K562 (cell line): ENCODE results near the gene TNPO2. TPM values are rescaled to one million over a fixed set of nuclear protein-coding genes. Genes with fewer than 3 reads are reported as not detected.

Source experiments
- GTF3C2 ChIP-seq: IDR thresholded peaks from 3 replicates; pipeline ENCODE4 v1.6.1; 2011; ENCODE audit warnings: borderline replicate concordance, mild to moderate bottlenecking, moderate library complexity; ENCODE audit not compliant: insufficient read length; ENCODE audit errors: extremely low read depth
- HDAC2 ChIP-seq: fragments of 450-650 bp; IDR thresholded peaks from 2 replicates; pipeline ENCODE4 v1.6.1; 2016; ENCODE audit warnings: mild to moderate bottlenecking
- L3MBTL2 ChIP-seq: fragments of 450-650 bp; IDR thresholded peaks from 2 replicates; pipeline ENCODE4 v1.6.1; 2016; ENCODE audit warnings: mild to moderate bottlenecking, moderate library complexity
- MBD1 ChIP-seq: fragments of 250-450 bp; sonication (Bioruptor Pico); IDR thresholded peaks from 2 replicates; pipeline ENCODE4 v1.8.0; 2022; ENCODE audit warnings: inconsistent platforms
- NELFE ChIP-seq: IDR thresholded peaks from 2 replicates; pipeline ENCODE4 v1.6.1; 2011; ENCODE audit warnings: mild to moderate bottlenecking; ENCODE audit not compliant: insufficient read depth, insufficient read length
- NR2F6 ChIP-seq: fragments of 450-650 bp; formaldehyde crosslinking; IDR thresholded peaks from 2 replicates; pipeline ENCODE4 v1.4.0; 2020; ENCODE audit warnings: mild to moderate bottlenecking
- PCBP1 ChIP-seq: fragments of 200-400 bp; formaldehyde crosslinking; IDR thresholded peaks from 2 replicates; pipeline ENCODE4 v1.6.1; 2018; ENCODE audit warnings: mild to moderate bottlenecking, low read depth, low read length; ENCODE audit not compliant: poor library complexity, severe bottlenecking
- POLR2B ChIP-seq: fragments of 450-650 bp; IDR thresholded peaks from 2 replicates; pipeline ENCODE4 v1.6.1; 2018; ENCODE audit warnings: low read depth; ENCODE audit not compliant: partially characterized antibody
- RNF219 ChIP-seq: fragments of 250-450 bp; sonication (Bioruptor Pico); IDR thresholded peaks from 2 replicates; pipeline ENCODE4 v1.5.0; 2022; ENCODE audit warnings: mild to moderate bottlenecking
- TAF9B ChIP-seq: fragments of 450-650 bp; IDR thresholded peaks from 2 replicates; pipeline ENCODE4 v1.6.1; 2018; ENCODE audit warnings: mild to moderate bottlenecking; ENCODE audit not compliant: partially characterized antibody
- ZNF253 ChIP-seq: fragments of 250-450 bp; sonication (Bioruptor Pico); conservative IDR thresholded peaks from 2 replicates; pipeline ENCODE4 v1.6.1; 2021; ENCODE audit warnings: mild to moderate bottlenecking
- ZNF280B ChIP-seq: fragments of 250-450 bp; sonication (Bioruptor Pico); IDR thresholded peaks from 2 replicates; pipeline ENCODE4 v1.5.1; 2021; ENCODE audit warnings: mild to moderate bottlenecking
- ZNF609 ChIP-seq: sonication (generic); formaldehyde crosslinking; IDR thresholded peaks from 2 replicates; pipeline ENCODE4 v1.8.1; 2023; ENCODE audit warnings: missing genetic modification reagents, mild to moderate bottlenecking, borderline replicate concordance
- polyA plus RNA-seq, 8 experiments: library from polyadenylated mRNA; depleted of rRNA in 4 of 8; stranded (reverse) in 5 of 8; unstranded in 3 of 8; fragments of >200 nt; fragmentation: Nextera tagmentation in 2 of 8; fragmentation: Illumina TruSeq in 1 of 8; extraction: Ambion mirVana in 2 of 8; extraction: Trizol in 1 of 8; gene quantifications; 2 replicates each; pipeline versions ENCODE4 v1.2.1 to v1.2.3, GENCODE V29; 2011 to 2014; ENCODE audit warnings: inconsistent platforms in 1 of 8, missing spikeins in 1 of 8
- total RNA-seq, 7 experiments: library from RNA; depleted of rRNA in 6 of 7; stranded (reverse); fragments of >200 nt in 6 of 7; fragmentation: Illumina TruSeq in 2 of 7; extraction: Trizol in 2 of 7; gene quantifications; 2 replicates each; pipeline versions ENCODE4 v1.2.1 to v1.2.3, GENCODE V29; 2011 to 2021; ENCODE audit warnings: low replicate concordance in 1 of 7

Gene TNPO2
- total and polyA plus RNA-seq, 9 of the 15 experiments (the other 6 are each of a cell fraction or from before 2014, with no cell fraction given) = 6.0 to 126 (median 53.8) TPM

- TF ChIP-seq MBD1 (CRISPR knock-in tag) (no peak), ZNF609 (CRISPR knock-in tag) (no peak), RNF219 (CRISPR knock-in tag) (no peak), GTF3C2 (no peak), HDAC2 (peak; percentile 47; the same call in 1 of the 2 replicates), ZNF253 (CRISPR knock-in tag) (no peak), ZNF280B (no peak), TAF9B (peak; percentile 79), PCBP1 (no peak), NR2F6 (CRISPR knock-in tag) (no peak), POLR2B (peak; percentile 62), NELFE (no peak), L3MBTL2 (peak; percentile 61; the same call in 1 of the 2 replicates)
These were observed 959 bp downstream of the TNPO2 start (continued) for GRCh38 chr19:12722566-12723380.
